GM12878 (cell line): ENCODE data around the gene FN1.

Source experiments
- ATF3 ChIP-seq: IDR thresholded peaks from 2 replicates; pipeline ENCODE4 v1.6.1; 2011; ENCODE audit warnings: low read depth, mild to moderate bottlenecking, low read length, moderate library complexity, borderline replicate concordance; ENCODE audit errors: extremely low read depth
- CREB1 ChIP-seq: IDR thresholded peaks from 2 replicates; pipeline ENCODE4 v1.6.1; 2012; ENCODE audit warnings: low read depth, mild to moderate bottlenecking, inconsistent platforms
- CREM ChIP-seq: IDR thresholded peaks from 2 replicates; pipeline ENCODE4 v1.6.1; 2014; ENCODE audit warnings: antibody characterized with exemption, low read depth
- CTCF ChIP-seq, 3 experiments: IDR thresholded peaks in 2 of 3; conservative IDR thresholded peaks in 1 of 3; 2 replicates each; pipeline ENCODE4 v1.5.1; 2011; ENCODE audit warnings: low read depth in 3 of 3, low read length in 3 of 3, mild to moderate bottlenecking in 3 of 3, control low read depth in 2 of 3, moderate library complexity in 2 of 3, inconsistent platforms in 1 of 3, mixed read lengths in 1 of 3; ENCODE audit not compliant: control insufficient read depth in 2 of 3, insufficient read depth in 1 of 3; ENCODE audit errors: extremely low read depth in 1 of 3
- MTA2 ChIP-seq: fragments of 450-650 bp; IDR thresholded peaks from 2 replicates; pipeline ENCODE4 v1.6.1; 2016; ENCODE audit warnings: low read depth, mild to moderate bottlenecking, moderate library complexity
- PBX3 ChIP-seq: IDR thresholded peaks from 2 replicates; pipeline ENCODE4 v1.6.1; 2011; ENCODE audit warnings: mild to moderate bottlenecking, low read depth, low read length, moderate library complexity; ENCODE audit not compliant: insufficient replicate concordance
- PKNOX1 ChIP-seq: fragments of 450-650 bp; IDR thresholded peaks from 2 replicates; pipeline ENCODE4 v1.6.1; 2016; ENCODE audit warnings: mild to moderate bottlenecking
- POLR2A ChIP-seq: IDR thresholded peaks from 2 replicates; pipeline ENCODE4 v1.6.1; 2011; ENCODE audit warnings: low read depth, mild to moderate bottlenecking, low read length
- POLR2AphosphoS5 ChIP-seq: IDR thresholded peaks from 2 replicates; pipeline ENCODE4 v1.6.1; 2011; ENCODE audit warnings: mild to moderate bottlenecking, low read length, inconsistent platforms
- RELA ChIP-seq: fragments of 450-650 bp; IDR thresholded peaks from 2 replicates; pipeline ENCODE4 v1.8.0; 2014; ENCODE audit warnings: borderline replicate concordance; ENCODE audit not compliant: partially characterized antibody
- RFX5 ChIP-seq: IDR thresholded peaks from 2 replicates; pipeline ENCODE4 v1.6.1; 2011; ENCODE audit warnings: low read depth, low read length, improper control_type of control experiment
- STAT3 ChIP-seq: IDR thresholded peaks from 2 replicates; pipeline ENCODE4 v1.6.1; 2011; ENCODE audit warnings: low read depth, low read length, improper control_type of control experiment
- USF2 ChIP-seq: IDR thresholded peaks from 2 replicates; pipeline ENCODE4 v1.6.1; 2011; ENCODE audit warnings: low read depth, low read length, improper control_type of control experiment, borderline replicate concordance
- ZNF592 ChIP-seq: fragments of 450-650 bp; IDR thresholded peaks from 2 replicates; pipeline ENCODE4 v1.6.1; 2017; ENCODE audit warnings: mild to moderate bottlenecking, moderate library complexity

GRCh38 chr2:215439980-215440512 is 4.2 kb upstream of the FN1 start:
- TF ChIP-seq STAT3 (no peak), POLR2AphosphoS5 (no peak), RFX5 (no peak), PKNOX1 (no peak), POLR2A (no peak), USF2 (no peak), RELA (no peak), ZNF592 (no peak), CREM (no peak), MTA2 (no peak), CTCF (IDR thresholded peaks at IDR 0.05 in 2 of 3, conservative IDR thresholded peaks at IDR 0.05 in 1 of 3; ENCODE audit: control insufficient read depth in 2 of 3, extremely low read depth in 1 of 3, insufficient read depth in 1 of 3, low read depth in 3 of 3, low read length in 3 of 3) (no peak), ATF3 (no peak), PBX3 (no peak), CREB1 (no peak)
